ENCODE measurements around the gene RAB1B.
A peak's percentile ranks its signal among the peaks of the same experiment; 100 is the strongest.
"Not testable (repeated sequence)": the region's sequence is repeated elsewhere in the genome, so short reads cannot be mapped to it uniquely, and the experiment has no call there.

RAB1B gene

DNA sequence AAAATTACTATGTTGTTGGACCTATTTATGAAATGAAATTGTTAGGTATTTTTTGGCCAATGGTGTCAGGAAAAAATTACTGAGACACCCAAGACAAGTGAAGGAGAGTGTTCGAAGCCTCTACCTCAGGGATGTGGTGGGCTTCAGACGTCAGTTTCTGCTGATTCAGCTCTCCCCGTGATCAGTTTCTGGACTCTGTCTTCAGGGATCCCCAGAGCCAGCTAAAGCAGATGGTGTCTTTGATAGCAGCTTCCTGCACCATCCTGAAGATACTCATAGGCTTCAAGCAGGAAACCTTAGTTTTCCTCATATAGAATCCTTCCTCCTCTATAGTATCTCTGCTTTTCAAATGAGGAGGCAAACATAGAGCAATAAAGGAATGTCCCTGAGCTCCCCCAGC is 41.0 kb downstream of the RAB1B start:
- DNase-seq (ENCODE audit: low read depth): no peak

DNA sequence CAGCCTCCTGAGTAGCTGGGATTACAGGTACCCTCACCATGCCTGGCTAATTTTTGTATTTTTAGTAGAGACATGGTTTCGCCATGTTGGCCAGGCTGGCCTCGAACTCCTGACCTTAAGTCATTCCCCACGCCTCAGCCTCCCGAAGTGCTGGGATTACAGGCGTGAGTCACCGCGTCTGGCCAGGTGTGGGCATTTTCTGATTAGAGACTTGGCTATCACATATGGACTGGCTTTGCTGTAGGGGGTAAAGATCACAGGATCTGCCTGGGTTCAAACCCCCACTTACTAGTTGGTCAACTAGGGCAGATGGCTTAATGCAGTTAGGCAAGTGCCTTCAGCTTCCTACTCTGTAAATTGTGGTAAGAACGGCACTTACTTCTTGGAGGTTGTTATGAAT is 41.9 kb downstream of the RAB1B start:
- no peak for DNase-seq (ENCODE audit: low read depth)

DNA sequence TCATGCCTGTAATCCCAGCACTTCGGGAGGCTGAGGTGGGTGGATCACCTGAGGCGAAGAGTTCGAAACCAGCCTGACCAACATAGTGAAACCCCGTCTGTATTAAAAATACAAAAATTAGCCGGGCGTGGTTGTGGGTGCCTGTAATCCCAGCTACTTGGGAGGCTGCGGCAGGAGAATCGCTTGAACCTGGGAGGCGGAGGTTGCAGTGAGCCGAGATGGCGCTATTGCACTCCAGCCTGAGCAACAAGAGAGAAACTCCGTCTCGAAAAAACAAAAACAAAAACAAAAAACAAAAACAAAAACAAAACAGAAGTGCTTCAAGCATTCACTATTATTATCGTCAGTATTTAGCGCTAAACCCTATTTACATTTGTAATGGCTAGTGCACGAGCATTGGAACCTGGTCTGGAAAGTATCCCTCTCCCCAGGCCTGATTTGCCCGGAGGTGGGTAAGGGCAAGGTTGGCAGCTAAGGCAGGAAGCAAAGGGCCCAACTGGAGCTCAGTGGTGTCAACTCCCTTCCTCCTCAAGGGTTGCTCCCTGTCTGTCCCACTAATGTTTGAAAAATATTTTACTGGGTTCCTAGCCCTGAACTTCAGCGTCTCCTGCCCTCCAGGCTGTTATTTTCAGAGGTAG is 42.5 kb downstream of the RAB1B start:
- not testable (repeated sequence) for DNase-seq (ENCODE audit: low read depth)

DNA sequence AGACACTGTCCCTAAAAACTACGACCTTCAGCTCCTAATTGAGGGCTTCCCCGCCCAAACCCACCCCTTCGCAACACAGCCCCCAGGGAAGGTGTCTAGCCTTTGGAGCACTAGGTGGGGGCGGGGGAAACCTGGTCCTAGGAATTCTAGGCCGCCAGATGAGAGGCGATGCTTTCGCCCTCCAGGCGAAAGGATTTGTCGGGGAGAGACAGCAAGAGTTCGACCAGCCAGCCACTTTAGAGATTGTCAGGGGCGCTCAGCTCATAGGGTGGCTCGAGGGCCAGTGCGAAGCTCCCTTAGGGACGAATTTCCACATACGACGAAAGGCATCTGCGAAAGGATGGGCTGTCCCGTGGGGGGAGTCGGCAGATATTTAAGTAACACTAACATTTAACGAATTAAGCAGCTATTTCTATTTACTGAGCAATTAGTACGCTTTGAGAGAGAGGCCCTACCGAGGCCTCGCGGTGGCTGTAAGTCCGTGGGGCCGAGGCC is 43.1 kb downstream of the RAB1B start:
- DNase-seq (ENCODE audit: low read depth): no peak

DNA sequence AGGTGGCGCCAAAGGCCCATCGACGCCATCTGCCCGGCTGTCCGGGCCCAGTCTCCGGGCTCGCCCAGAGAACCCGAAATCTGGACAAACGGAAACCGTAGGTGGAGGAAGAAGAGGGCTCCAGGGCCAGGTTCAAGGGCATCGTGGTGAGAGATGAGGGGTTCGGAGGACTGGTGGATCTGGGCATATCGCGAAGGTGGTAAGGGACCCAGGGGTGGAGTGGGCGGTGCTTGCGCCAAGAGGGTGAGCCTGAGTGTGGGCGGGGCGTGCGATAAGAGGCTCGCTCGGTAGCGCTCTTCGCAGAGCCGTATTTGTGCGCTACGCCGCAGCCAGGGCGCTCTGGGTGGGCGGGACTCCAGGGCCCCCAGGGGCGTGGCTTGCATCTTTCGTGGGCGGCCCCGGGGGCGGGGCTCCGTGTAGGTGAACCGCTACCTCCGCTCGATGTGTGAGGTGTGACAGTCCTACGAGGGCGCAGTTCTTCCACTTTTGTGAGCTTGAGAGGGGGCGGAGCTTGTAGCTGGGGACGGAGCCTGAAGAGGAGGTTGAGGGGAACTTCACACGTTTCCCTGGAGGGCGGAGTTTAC is 43.6 kb downstream of the RAB1B start:
- DNase-seq (ENCODE audit: low read depth): peak; percentile 94

DNA sequence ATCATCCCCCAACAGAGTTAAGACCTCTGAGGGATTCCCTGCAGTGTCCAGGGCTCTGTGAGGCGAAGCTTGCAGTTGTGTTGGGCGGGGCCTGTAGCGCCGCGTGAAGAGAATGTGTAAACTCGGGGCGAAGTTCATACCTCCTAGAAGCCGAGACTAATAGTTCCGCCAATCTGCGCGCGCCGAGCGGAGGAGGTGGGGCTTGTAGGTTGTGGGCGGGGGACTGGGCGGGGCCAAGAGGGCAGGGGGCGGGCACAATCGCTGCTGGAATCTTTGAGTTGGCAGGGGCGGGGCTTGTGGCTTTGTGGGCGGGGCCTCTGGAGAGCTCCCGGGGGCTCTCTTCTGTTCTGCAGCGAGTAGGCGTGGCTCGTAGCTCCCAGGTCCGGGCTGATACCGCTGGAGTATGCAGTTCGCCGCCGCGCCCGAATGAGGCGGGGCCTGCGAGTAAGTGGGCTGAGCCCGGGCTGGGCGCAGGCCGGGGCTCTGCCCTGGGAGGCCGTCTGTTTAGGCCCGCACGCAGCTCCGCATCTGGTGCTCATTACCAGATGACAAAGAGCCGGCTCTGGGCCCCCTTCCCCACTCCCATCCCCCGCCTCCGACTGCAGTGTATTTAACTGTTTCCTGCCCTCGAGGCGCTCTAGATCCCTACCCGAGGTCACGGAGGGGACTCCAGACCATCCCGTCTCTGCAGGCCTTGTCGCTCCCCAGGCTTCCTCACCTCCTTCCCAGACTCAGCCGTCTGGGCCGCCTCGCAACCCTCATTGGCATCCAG is 44.3 kb downstream of the RAB1B start:
- peak; percentile 98 for DNase-seq (ENCODE audit: low read depth)

DNA sequence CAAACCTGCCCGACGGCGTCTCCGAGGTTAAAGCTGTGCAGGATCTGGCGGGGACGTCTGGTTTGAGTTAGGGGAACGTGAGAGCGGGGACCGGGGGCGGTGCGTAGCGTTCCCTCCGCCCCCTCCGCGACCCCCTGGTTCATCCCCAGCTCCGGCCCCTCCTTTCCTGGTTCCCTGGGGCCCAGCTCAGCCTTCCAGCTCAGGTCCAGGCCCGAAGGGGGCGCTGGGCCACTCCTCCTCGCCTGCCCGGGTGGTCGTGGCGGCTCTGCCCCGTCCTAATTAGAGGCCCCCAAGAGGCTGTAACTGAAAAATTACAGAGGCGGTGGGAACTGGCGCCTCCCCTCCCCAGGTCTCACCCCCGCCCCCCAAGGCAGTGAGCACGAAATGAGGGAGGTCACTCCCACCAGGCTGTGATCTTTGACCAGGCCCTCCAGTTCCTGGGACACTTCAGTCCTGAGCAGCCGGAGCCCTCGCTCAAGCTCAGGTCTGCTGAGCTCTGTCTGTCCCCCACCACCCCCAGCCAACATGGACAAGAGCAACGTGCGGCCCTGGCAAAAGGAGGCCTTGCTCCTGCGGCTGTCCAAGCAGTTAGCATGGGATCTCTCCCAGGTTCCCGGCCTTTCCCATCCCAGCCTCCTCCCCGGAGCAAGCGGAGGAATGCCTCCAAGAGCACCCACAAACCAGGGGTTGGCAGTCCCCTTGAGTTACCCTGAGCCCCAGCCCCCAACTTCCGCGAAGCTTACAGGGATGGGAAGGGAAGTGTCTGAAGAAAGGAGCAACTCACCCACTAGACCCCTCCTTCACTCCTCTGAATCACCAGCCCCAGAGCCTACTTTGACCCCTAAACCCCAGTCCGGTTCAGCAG is 45.1 kb downstream of the RAB1B start:
- DNase-seq (ENCODE audit: low read depth): peak; percentile 33

DNA sequence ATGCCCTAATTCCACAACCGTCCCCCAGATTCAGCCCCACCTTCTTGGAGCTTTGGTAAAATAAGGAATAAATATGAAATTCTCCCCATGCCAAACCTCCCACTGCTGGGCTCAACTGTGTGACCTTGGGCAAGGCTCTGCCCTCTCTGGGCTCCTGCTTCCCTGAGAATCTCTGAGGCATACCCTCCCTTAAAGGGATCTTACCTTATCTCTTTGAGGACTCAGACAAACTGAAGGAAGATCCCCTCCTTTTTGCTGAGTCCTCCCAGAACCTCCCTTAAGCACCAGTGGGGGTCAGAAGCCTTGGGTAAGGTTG is 45.7 kb downstream of the RAB1B start:
- DNase-seq (ENCODE audit: low read depth): no peak

DNA sequence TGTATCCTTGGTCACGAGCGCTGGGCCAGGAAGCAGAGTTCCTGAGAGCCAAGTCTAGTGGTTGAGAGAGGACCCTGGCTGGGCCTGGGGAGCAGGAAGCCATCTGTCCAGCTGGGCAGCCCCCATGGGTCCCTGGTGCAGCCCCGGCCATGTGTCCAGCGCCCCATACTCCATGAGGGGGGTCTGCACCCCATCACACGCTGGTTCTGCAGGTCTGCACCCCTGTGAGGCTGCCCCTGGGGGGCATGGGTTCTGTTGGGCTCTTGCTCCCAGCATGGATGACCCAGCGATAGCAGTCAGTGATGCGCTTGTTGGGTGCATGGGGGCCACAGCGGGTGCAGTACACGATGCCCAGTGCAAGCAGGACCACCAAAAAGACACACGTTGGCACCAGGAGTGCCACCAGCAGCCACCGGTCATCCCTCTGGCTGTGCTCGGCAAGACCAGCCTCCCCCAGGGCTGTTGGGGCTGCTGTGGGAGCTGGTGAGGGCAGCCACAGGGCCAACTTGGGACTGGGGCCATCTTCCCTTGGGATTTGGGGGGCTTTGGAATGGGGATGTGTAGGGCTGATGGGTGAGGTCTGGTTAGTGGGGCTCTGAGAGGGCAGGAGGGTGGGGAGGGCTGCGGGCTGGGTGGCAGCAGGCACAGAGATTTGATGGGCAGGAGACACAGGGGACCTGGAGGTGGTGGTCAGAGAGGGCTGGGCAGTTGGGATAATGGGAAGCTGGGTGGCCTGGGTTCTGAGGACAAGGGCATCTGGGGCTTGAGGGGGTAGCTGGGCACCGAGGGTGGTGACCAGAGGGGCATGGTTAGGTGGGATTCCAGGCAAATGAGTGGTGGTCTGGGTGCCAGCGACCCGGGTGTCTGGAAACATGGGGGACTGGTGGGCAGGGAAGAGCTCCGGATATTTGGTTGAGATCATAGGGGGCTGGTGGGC is 46.4 kb downstream of the RAB1B start:
- no peak for DNase-seq (ENCODE audit: low read depth)

DNA sequence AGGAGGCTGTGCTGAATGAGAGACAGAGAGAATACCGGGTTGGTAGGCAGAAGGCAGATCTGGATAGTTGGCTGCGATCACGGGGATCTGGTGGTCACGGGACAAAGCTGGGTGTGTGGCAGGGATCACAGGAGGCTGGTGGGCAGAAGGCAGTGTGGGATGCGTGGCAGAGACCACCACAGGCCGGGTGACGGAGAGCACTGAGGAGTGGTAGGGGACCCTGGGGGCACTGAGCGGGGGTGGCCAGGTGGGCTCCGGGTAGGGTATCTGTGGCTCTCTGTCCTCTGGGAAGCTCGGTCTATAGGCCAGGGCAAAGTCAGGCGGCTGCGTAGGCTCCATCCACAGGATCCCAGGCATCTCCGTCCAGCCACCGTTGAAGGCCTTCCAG is 47.1 kb downstream of the RAB1B start:
- no peak for DNase-seq (ENCODE audit: low read depth)

DNA sequence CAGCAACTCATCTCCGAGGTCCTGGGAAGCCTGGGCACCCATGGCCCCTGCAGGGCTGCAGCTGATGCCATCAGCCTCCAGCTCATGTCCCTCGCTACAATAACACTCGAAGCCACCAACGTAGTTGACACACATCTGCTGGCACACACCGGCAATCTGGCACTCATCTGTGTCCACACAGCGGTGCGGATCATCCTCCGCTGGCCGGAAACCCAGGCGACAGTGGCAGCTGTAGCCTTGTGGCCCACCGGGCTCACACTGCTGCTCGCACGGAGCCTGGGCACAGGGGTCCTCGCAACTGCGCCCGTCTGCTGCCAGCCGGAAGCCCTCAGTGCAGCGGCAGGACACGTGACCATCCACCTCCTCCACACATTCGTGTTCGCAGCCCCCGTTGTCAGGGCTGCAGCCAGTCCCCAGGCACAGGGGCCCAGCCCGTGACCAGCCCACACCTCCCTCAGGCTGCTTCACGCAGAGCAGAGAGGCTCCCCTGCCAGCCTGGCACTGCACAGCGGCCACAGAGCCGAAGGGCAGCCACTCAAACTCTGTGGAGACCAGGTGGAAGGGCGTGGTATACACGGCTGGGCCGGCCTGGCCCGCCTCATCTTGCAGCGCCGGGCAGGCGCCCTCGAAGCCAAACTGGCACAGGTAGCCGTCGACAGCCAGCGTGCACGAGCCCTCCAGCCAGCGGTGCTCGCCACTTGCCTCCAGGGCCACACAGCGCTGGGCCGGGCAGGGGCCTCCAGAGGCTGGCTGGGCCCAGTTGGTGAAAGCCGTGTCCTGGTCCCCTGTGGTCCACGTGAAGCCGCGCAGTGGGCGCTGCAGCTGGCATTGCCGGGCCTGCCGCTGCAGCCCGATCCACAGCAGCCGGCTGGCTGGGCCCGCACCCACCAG is 47.7 kb downstream of the RAB1B start:
- no peak for DNase-seq (ENCODE audit: low read depth)

DNA sequence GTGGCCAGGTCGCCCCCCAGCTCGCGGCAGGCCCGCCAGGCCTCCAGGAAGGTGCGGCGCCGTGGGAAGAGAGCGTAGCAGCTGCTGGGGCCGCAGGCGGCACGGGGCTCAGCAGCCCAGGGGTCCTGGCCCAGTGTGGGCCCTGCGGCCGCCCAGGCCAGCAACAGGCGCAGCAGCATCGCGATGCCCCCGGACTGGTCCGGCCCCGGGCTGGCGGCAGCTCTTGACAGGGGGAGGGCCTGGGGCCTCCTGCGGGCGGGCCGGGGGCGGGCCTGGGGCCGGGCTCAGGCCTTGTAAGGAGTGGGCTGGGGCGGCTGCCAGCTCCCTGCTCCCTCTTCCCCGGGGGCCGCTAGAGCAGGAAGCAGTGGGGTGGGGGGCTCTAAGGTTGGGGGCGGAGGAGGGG is 48.4 kb downstream of the RAB1B start, which contains the start of gene CD248:
Gene CD248 (minus strand): TSS at position 196 of the 403 bp plus-strand sequence. CDS start 17 bp downstream, at position 179.
- peak; percentile 51 for DNase-seq (ENCODE audit: low read depth)

DNA sequence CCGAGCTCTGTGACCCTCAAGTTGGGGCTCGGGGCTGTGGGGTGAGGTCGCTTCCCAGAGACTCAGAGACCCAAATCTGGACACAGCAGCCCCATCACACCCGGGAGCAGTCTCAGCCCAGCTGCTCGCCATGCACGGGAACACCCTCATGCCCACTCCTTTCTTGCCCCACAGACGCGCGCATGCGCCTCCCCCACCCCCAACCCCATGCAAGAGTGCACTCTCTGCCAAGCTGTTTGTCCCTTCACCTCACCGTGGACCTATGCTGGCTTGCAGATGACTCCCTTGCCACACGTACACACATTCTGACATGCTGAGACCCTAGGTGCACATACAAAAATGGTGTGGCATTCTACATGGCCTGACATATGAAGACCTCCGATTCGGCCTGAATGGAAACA is 48.9 kb downstream of the RAB1B start:
- peak; percentile 43 for DNase-seq (ENCODE audit: low read depth)

DNA sequence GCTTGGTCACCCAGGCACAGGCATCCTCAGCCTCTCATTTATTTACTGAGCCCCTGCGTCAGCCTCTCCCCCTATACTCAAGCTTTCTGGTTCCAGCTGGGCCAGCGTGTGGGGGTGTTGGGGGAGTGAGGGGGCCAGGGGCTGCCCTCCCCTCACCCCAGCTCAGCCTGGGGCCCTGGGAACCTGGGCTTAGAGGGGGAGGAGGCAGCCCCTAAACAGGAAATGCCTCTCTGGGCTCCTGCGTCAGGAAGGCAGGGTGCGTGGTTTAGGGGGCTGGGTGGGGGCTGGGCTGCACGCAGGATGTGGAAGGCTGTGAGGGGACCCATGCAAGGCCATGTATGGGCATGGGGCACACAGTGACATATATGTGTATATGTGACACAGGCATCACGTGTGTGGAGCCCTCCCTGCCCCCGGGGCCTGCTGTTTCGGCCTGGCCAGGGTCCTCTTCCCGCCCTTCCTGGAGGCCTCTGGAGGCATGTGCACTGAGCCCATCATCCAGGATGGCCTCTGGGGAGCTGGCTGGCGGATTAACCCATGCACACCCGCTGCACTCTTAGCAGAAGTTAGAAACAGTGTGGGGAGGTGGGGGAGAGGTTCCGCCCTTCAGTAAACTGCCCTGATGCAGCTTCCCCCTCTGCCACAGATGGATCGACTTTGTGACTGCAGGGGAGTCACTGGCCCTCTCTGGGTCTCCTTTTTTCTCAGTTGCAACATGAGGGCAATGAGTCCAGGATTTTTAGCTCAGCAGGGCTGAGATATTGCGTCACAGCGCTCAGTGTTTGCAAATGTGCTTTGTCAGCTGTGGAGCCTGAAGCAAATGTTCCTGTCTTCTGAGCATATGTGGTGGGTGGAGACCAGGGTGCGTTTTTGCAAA is 49.5 kb downstream of the RAB1B start:
- peak; percentile 61 for DNase-seq (ENCODE audit: low read depth)

DNA sequence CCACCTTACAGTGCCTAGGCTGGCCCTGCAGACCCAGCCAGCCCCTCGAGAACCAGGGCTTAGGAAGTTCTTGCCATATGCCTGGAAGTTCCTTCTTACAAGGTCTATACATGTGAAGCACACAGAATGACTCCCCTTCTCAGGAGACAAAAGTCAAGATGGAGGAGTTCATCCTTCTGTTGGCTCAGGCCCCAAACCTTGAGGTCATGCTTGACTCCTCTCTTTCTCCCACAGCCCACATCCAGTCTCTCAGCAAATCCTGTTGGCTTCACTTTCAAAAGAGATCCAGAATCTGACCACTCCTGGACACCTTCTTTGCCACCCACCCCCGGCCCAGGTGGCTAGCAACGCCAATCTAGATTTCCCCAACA is 50.1 kb downstream of the RAB1B start:
- no peak for DNase-seq (ENCODE audit: low read depth)

DNA sequence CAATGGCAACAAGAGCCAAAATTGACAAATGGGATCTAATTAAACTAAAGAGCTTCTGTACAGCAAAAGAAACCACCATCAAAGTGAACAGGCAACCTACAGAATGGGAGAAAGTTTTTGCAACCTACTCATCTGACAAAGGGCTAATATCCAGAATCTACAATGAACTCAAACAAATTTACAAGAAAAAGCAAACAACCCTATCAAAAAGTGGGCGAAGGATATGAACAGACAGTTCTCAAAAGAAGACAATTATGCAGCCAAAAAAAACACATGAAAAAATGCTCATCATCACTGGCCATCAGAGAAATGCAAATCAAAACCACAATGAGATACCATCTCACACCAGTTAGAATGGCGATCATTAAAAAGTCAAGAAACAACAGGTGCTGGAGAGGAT is 51.9 kb downstream of the RAB1B start:
- DNase-seq (ENCODE audit: low read depth): not testable (repeated sequence)

DNA sequence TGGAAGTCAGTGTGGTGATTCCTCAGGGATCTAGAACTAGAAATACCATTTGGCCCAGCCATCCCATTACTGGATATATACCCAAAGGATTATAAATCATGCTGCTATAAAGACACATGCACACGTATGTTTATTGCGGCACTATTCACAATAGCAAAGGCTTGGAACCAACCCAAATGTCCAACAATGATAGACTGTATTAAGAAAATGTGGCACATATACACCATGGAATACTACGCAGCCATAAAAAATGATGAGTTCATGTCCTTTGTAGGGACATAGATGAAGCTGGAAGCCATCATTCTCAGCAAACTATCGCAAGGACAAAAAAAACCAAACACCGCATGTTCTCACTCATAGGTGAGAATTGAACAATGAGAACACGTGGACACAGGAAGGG is 52.3 kb downstream of the RAB1B start:
- DNase-seq (ENCODE audit: low read depth): not testable (repeated sequence)

DNA sequence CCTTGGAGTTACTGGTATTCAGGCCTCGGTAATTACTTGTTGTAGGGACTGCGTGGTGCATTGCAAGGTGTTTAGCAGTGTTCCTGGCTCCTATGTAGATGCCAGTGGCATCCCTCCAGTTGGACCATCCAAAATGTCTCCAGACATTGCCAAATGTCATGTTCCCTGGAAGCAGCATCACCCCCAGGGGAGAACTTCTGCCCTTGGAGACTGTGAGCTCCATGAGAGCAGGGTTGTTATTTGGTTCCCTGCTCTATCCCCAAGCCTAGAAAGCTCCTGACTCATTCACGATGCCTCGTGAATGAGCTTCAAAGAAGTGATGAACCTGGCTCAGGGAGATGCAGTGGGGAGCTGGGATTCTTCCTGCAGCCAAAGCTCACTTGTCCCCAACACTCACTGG is 53.2 kb downstream of the RAB1B start:
- no peak for DNase-seq (ENCODE audit: low read depth)

DNA sequence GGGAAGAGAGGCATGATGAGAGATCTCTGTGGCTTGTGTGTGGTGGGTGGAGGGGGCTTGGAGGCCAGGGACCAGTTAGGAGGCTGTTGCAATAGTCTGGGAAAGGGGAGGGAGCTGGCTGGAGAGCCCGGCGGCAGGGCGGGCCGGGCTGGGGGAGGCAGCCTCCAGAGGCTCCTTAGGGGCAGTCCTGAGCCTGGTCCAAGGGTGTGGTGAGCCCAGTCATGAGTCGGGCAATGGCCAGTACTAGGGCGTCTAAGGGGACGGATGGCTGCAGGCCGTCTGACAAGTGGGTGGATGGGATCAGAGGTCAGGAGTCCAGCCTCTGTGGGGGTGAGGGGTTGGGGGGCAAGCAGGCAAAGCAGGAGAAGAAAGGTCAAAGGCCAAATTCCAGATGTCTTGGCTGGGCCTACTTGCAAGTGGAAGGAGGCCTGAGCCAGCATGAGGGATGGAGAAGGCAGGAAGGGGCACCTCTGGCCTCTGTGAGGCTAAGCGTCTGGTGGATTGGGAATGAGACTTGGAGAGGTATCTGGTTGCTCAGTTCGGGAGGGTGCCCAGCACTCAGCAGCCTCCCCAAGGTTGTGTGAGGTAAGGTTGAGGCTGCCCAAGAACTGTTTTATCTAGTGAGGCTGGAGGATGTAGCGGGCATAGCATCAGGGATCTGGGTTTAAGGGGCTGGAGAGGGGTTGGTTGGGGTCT is 54.4 kb downstream of the RAB1B start:
- DNase-seq (ENCODE audit: low read depth): no peak
